Smooth muscle cell (in vitro differentiated cells): ENCODE measurements around the gene MACF1. TPM values are rescaled to one million over a fixed set of nuclear protein-coding genes. Genes with fewer than 3 reads are reported as not detected.

Experiments used
- DNase-seq: peaks from one replicate; lab custom pipeline; 2025; ENCODE audit not compliant: unreplicated experiment; lab: John Stamatoyannopoulos, UW
- H2AFZ ChIP-seq: fragments of 200-600 bp; sonication (generic); 2 replicates; pipeline ENCODE4 v1.6.0; 2016; ENCODE audit warnings: antibody characterized with exemption, low read depth, mild to moderate bottlenecking
- H3F3A ChIP-seq: fragments of 200-600 bp; sonication (generic); 2 replicates; pipeline ENCODE4 v1.6.0; 2017; ENCODE audit warnings: antibody characterized with exemption, low read depth
- H3K27ac ChIP-seq: fragments of 200-600 bp; sonication (generic); 2 replicates; pipeline ENCODE4 v1.5.1; 2016; ENCODE audit warnings: low read depth, mild to moderate bottlenecking
- H3K27me3 ChIP-seq: fragments of 200-600 bp; sonication (generic); 2 replicates; pipeline ENCODE4 v1.6.1; 2016; ENCODE audit warnings: low read depth, mild to moderate bottlenecking
- H3K36me3 ChIP-seq: fragments of 200-600 bp; sonication (generic); 2 replicates; pipeline ENCODE4 v1.5.1; 2016; ENCODE audit warnings: low read depth
- H3K4me1 ChIP-seq: fragments of 200-600 bp; sonication (generic); 2 replicates; pipeline ENCODE4 v1.5.1; 2016; ENCODE audit warnings: low read depth
- H3K4me2 ChIP-seq: fragments of 200-600 bp; sonication (generic); 2 replicates; pipeline ENCODE4 v1.6.0; 2016; ENCODE audit warnings: mild to moderate bottlenecking
- H3K4me3 ChIP-seq: fragments of 200-600 bp; sonication (generic); 2 replicates; pipeline ENCODE4 v1.5.1; 2016; ENCODE audit warnings: mild to moderate bottlenecking
- H3K79me2 ChIP-seq: fragments of 200-600 bp; sonication (generic); 2 replicates; pipeline ENCODE4 v1.6.0; 2016; ENCODE audit warnings: low read depth, mild to moderate bottlenecking
- H3K9ac ChIP-seq: fragments of 200-600 bp; sonication (generic); 2 replicates; pipeline ENCODE4 v1.6.0; 2016; ENCODE audit warnings: low read depth
- H3K9me3 ChIP-seq: fragments of 200-600 bp; sonication (generic); replicated peaks from 2 replicates; pipeline ENCODE4 v1.5.1; 2016; ENCODE audit warnings: low read depth
- H4K20me1 ChIP-seq: fragments of 200-600 bp; sonication (generic); 2 replicates; pipeline ENCODE4 v1.6.0; 2016; ENCODE audit warnings: low read depth
- CTCF ChIP-seq: fragments of 200-600 bp; sonication (generic); IDR thresholded peaks from 2 replicates; pipeline ENCODE4 v1.5.1; 2017; ENCODE audit warnings: borderline replicate concordance, mild to moderate bottlenecking, antibody characterized with exemption; ENCODE audit not compliant: insufficient read depth, poor library complexity, severe bottlenecking
- WGBS: methylation state at CpG from one replicate; pipeline ENCODE4 v1.1.7; 2016; ENCODE audit warnings: low lambda C conversion rate; 5-methylcytosine and 5-hydroxymethylcytosine counted together
- polyA plus RNA-seq: library from polyadenylated mRNA; unstranded; fragments of >200 nt; fragmentation: Nextera tagmentation; extraction: Ambion mirVana; gene quantifications from 2 replicates; pipeline ENCODE4 v1.2.1, GENCODE V29; 2016
- total RNA-seq: library from RNA; depleted of rRNA; stranded (reverse); fragments of >200 nt; gene quantifications from 2 replicates; pipeline ENCODE4 v1.2.3, GENCODE V29; 2014

Gene MACF1
- total and polyA plus RNA-seq, 2 experiments from 2014 or later, result 36.9 to 195 TPM

- Histone ChIP-seq H2AFZ (no peak overlapping the region), H3K9ac (peak overlapping the region; percentile 16), H3K4me3 (no peak overlapping the region), H3F3A (peaks cover 39% of the 10 kb centered on the region), H3K36me3 (no peaks in the 10 kb centered on the region), H3K79me2 (peaks cover 91% of the 10 kb centered on the region), H4K20me1 (peaks cover 92% of the 10 kb centered on the region), H3K4me2 (peak overlapping the region; percentile 63), H3K27ac (peak overlapping the region; percentile 61), H3K9me3 (no peaks in the 10 kb centered on the region), H3K27me3 (no peaks in the 10 kb centered on the region), H3K4me1 (peaks cover 85% of the 10 kb centered on the region)
- no peak for TF ChIP-seq CTCF
- WGBS, result 66% methylated on average over 2 of the region's 2 CpGs
- no peak for DNase-seq
Measured at GRCh38 chr1:39173995-39174380, 30.5 kb upstream of the MACF1 start.

GRCh38 chr1:39174390-39175081, 30.0 kb upstream of the MACF1 start:
- Histone ChIP-seq H4K20me1 (peaks cover 92% of the 10 kb centered on the region), H3K79me2 (peaks cover 86% of the 10 kb centered on the region), H3K4me1 (peaks cover 85% of the 10 kb centered on the region), H3K4me2 (peak overlapping the region; percentile 63), H3K9ac (peak overlapping the region; percentile 16), H3K27me3 (no peaks in the 10 kb centered on the region), H3K36me3 (no peaks in the 10 kb centered on the region), H3F3A (peaks cover 42% of the 10 kb centered on the region), H3K27ac (peak overlapping the region; percentile 61), H3K9me3 (no peaks in the 10 kb centered on the region), H2AFZ (no peak overlapping the region), H3K4me3 (no peak overlapping the region)
- no peak for DNase-seq
- TF ChIP-seq CTCF, result no peak
- 29% methylated on average over 5 of the region's 5 CpGs for whole genome bisulfite sequencing

GRCh38 chr1:39177706-39178105, 26.8 kb upstream of the MACF1 start:
- peaks cover 45% of the 10 kb centered on the region for H3F3A ChIP-seq
- peaks cover 60% of the 10 kb centered on the region for H3K4me1 ChIP-seq
- H3K4me2 ChIP-seq, result no peak overlapping the region
- no peaks in the 10 kb centered on the region for H3K9me3 ChIP-seq
- no peak for TF ChIP-seq CTCF
- DNase-seq, result no peak
- H4K20me1 ChIP-seq, result peaks cover 69% of the 10 kb centered on the region
- WGBS, result 88% methylated on average over 3 of the region's 3 CpGs
- peak overlapping the region; percentile 89 for H3K27ac ChIP-seq
- H3K27me3 ChIP-seq, result no peaks in the 10 kb centered on the region
- peaks cover 89% of the 10 kb centered on the region for H3K79me2 ChIP-seq
- peak overlapping the region; percentile 39 for H3K9ac ChIP-seq
- H3K4me3 ChIP-seq, result no peak overlapping the region
- H2AFZ ChIP-seq, result no peak overlapping the region
- no peaks in the 10 kb centered on the region for H3K36me3 ChIP-seq
